NCI-H748 (cell line): ENCODE results near the gene NAA10.
A peak's percentile ranks its signal among the peaks of the same experiment; 100 is the strongest.

ENCODE experiments used
- DNase-seq: peaks from one replicate; lab custom pipeline; 2025; ENCODE audit not compliant: unreplicated experiment; lab: John Stamatoyannopoulos, UW

NAA10 gene

GRCh38 chrX:153966841-153967535 is 32.2 kb upstream of the NAA10 start:
- no peak for DNase-seq

- no peak for DNase-seq
Observed at GRCh38 chrX:153966283-153966688, 31.4 kb upstream of the NAA10 start.

- no peak for DNase-seq
Observed at GRCh38 chrX:153965406-153965805, 30.6 kb upstream of the NAA10 start.

- no peak for DNase-seq
Observed at GRCh38 chrX:153964105-153964504, 29.3 kb upstream of the NAA10 start.

GRCh38 chrX:153963546-153963945 is 28.7 kb upstream of the NAA10 start:
- DNase-seq = no peak

GRCh38 chrX:153961292-153961691 is 26.5 kb upstream of the NAA10 start:
- DNase-seq = no peak

GRCh38 chrX:153960786-153961185 is 25.9 kb upstream of the NAA10 start:
- no peak for DNase-seq

- DNase-seq = no peak
Observed at GRCh38 chrX:153960077-153960476, 25.2 kb upstream of the NAA10 start.

GRCh38 chrX:153959649-153960048 is 24.8 kb upstream of the NAA10 start:
- no peak for DNase-seq

- no peak for DNase-seq
Observed at GRCh38 chrX:153958605-153959004, 23.8 kb upstream of the NAA10 start.

- no peak for DNase-seq
Observed at GRCh38 chrX:153957224-153957623, 22.4 kb upstream of the NAA10 start.

- no peak for DNase-seq
Observed at GRCh38 chrX:153956044-153956907, 21.4 kb upstream of the NAA10 start.

GRCh38 chrX:153955228-153955732 is 20.4 kb upstream of the NAA10 start:
- DNase-seq = no peak

- DNase-seq = no peak
Observed at GRCh38 chrX:153954558-153955227, 19.9 kb upstream of the NAA10 start.

GRCh38 chrX:153953892-153954557 is 19.2 kb upstream of the NAA10 start:
- no peak for DNase-seq

- peak; percentile 48 for DNase-seq
Observed at GRCh38 chrX:153953342-153953830, 18.5 kb upstream of the NAA10 start.

- no peak for DNase-seq
Observed at GRCh38 chrX:153952373-153953026, 17.7 kb upstream of the NAA10 start.

GRCh38 chrX:153951683-153952372 is 17.0 kb upstream of the NAA10 start:
- DNase-seq = no peak

- no peak for DNase-seq
Observed at GRCh38 chrX:153950127-153950526, 15.3 kb upstream of the NAA10 start.
